ENCODE results near the gene BRI3. TPM values are rescaled to one million over a fixed set of nuclear protein-coding genes. Genes with fewer than 3 reads are reported as not detected.
A peak's percentile ranks its signal among the peaks of the same experiment; 100 is the strongest.

BRI3 gene
- total RNA-seq, 2 donors from 2014 or later: 48.2 to 52.6 TPM

- Mint-ChIP-seq H3K4me3 (no peak overlapping the region), H3K9me3 (no peaks in the 10 kb centered on the region), H3K27ac (no peak overlapping the region), H3K36me3 (ENCODE audit: low read depth) (peaks cover 13% of the 10 kb centered on the region), H3K27me3 (no peaks in the 10 kb centered on the region), H3K4me1 (peaks cover 6% of the 10 kb centered on the region)
- ATAC-seq (replicated peaks): no peak
Measured at GRCh38 chr7:98288064-98288823, 6.8 kb downstream of the BRI3 start.

GRCh38 chr7:98289333-98289875 is 7.9 kb downstream of the BRI3 start:
- peaks cover 15% of the 10 kb centered on the region for H3K36me3 Mint-ChIP-seq (ENCODE audit: low read depth)
- H3K27ac Mint-ChIP-seq: no peak overlapping the region
- H3K9me3 Mint-ChIP-seq: no peaks in the 10 kb centered on the region
- no peak overlapping the region for H3K4me3 Mint-ChIP-seq
- H3K4me1 Mint-ChIP-seq: peaks cover 5% of the 10 kb centered on the region
- no peak for ATAC-seq (replicated peaks)
- no peaks in the 10 kb centered on the region for H3K27me3 Mint-ChIP-seq

GRCh38 chr7:98291717-98292116 is 10.2 kb downstream of the BRI3 start:
- Mint-ChIP-seq H3K4me3 (no peak overlapping the region), H3K27ac (no peak overlapping the region), H3K4me1 (no peaks in the 10 kb centered on the region), H3K36me3 (ENCODE audit: low read depth) (peaks cover 15% of the 10 kb centered on the region), H3K9me3 (no peaks in the 10 kb centered on the region), H3K27me3 (no peaks in the 10 kb centered on the region)
- ATAC-seq (replicated peaks): no peak

GRCh38 chr7:98293265-98293664 is 11.8 kb downstream of the BRI3 start:
- peaks cover 15% of the 10 kb centered on the region for H3K36me3 Mint-ChIP-seq (ENCODE audit: low read depth)
- H3K27me3 Mint-ChIP-seq: no peaks in the 10 kb centered on the region
- no peaks in the 10 kb centered on the region for H3K9me3 Mint-ChIP-seq
- H3K27ac Mint-ChIP-seq: no peak overlapping the region
- H3K4me3 Mint-ChIP-seq: no peak overlapping the region
- H3K4me1 Mint-ChIP-seq: no peaks in the 10 kb centered on the region
- no peak for ATAC-seq (replicated peaks)

- H3K27ac Mint-ChIP-seq: no peak overlapping the region
- H3K4me1 Mint-ChIP-seq: no peaks in the 10 kb centered on the region
- H3K4me3 Mint-ChIP-seq: no peak overlapping the region
- no peaks in the 10 kb centered on the region for H3K9me3 Mint-ChIP-seq
- no peak for ATAC-seq (replicated peaks)
- H3K36me3 Mint-ChIP-seq (ENCODE audit: low read depth): peaks cover 15% of the 10 kb centered on the region
- H3K27me3 Mint-ChIP-seq: no peaks in the 10 kb centered on the region
Measured at GRCh38 chr7:98293746-98294145, 12.3 kb downstream of the BRI3 start.

GRCh38 chr7:98294326-98294725 is 12.8 kb downstream of the BRI3 start:
- H3K36me3 Mint-ChIP-seq (ENCODE audit: low read depth): peaks cover 15% of the 10 kb centered on the region
- no peaks in the 10 kb centered on the region for H3K4me1 Mint-ChIP-seq
- H3K27me3 Mint-ChIP-seq: no peaks in the 10 kb centered on the region
- ATAC-seq (replicated peaks): no peak
- H3K4me3 Mint-ChIP-seq: no peak overlapping the region
- H3K27ac Mint-ChIP-seq: no peak overlapping the region
- H3K9me3 Mint-ChIP-seq: no peaks in the 10 kb centered on the region

- Mint-ChIP-seq H3K36me3 (ENCODE audit: low read depth) (peaks cover 15% of the 10 kb centered on the region), H3K27me3 (no peaks in the 10 kb centered on the region), H3K4me1 (no peaks in the 10 kb centered on the region), H3K4me3 (no peak overlapping the region), H3K9me3 (no peaks in the 10 kb centered on the region), H3K27ac (no peak overlapping the region)
- peak; percentile 59 for ATAC-seq (replicated peaks)
Measured at GRCh38 chr7:98294798-98295382, 13.4 kb downstream of the BRI3 start.

- ATAC-seq (replicated peaks): no peak
- H3K27ac Mint-ChIP-seq: no peak overlapping the region
- H3K36me3 Mint-ChIP-seq (ENCODE audit: low read depth): peaks cover 15% of the 10 kb centered on the region
Measured at GRCh38 chr7:98295467-98296192, 14.1 kb downstream of the BRI3 start.

GRCh38 chr7:98296833-98297232 is 15.3 kb downstream of the BRI3 start:
- Mint-ChIP-seq H3K27me3 (no peaks in the 10 kb centered on the region), H3K9me3 (no peaks in the 10 kb centered on the region), H3K4me3 (no peak overlapping the region), H3K27ac (no peak overlapping the region), H3K4me1 (no peaks in the 10 kb centered on the region), H3K36me3 (ENCODE audit: low read depth) (peaks cover 15% of the 10 kb centered on the region)
- ATAC-seq (replicated peaks): no peak

More at GRCh38 chr7:98295467-98296192, 14.1 kb downstream of the BRI3 start:
- Mint-ChIP-seq H3K4me3 (no peak overlapping the region), H3K4me1 (no peaks in the 10 kb centered on the region), H3K9me3 (no peaks in the 10 kb centered on the region), H3K27me3 (no peaks in the 10 kb centered on the region)

- ATAC-seq (replicated peaks): no peak
- Mint-ChIP-seq H3K4me3 (no peak overlapping the region), H3K27me3 (no peaks in the 10 kb centered on the region), H3K9me3 (no peaks in the 10 kb centered on the region), H3K27ac (no peak overlapping the region), H3K4me1 (no peaks in the 10 kb centered on the region), H3K36me3 (ENCODE audit: low read depth) (peaks cover 7% of the 10 kb centered on the region)
Measured at GRCh38 chr7:98297626-98298286, 16.3 kb downstream of the BRI3 start.

- H3K36me3 Mint-ChIP-seq (ENCODE audit: low read depth): no peaks in the 10 kb centered on the region
- no peak overlapping the region for H3K4me3 Mint-ChIP-seq
- no peak overlapping the region for H3K27ac Mint-ChIP-seq
- H3K27me3 Mint-ChIP-seq: no peaks in the 10 kb centered on the region
- H3K9me3 Mint-ChIP-seq: no peaks in the 10 kb centered on the region
- H3K4me1 Mint-ChIP-seq: no peaks in the 10 kb centered on the region
- no peak for ATAC-seq (replicated peaks)
Measured at GRCh38 chr7:98300595-98301372, 19.3 kb downstream of the BRI3 start.

GRCh38 chr7:98301693-98302470 is 20.4 kb downstream of the BRI3 start:
- Mint-ChIP-seq H3K9me3 (no peaks in the 10 kb centered on the region), H3K36me3 (ENCODE audit: low read depth) (no peaks in the 10 kb centered on the region), H3K4me3 (no peak overlapping the region), H3K27me3 (no peaks in the 10 kb centered on the region), H3K4me1 (no peaks in the 10 kb centered on the region), H3K27ac (no peak overlapping the region)
- no peak for ATAC-seq (replicated peaks)

- H3K9me3 Mint-ChIP-seq: no peaks in the 10 kb centered on the region
- H3K4me1 Mint-ChIP-seq: no peaks in the 10 kb centered on the region
- ATAC-seq (replicated peaks): no peak
- H3K27ac Mint-ChIP-seq: no peak overlapping the region
- H3K36me3 Mint-ChIP-seq (ENCODE audit: low read depth): no peaks in the 10 kb centered on the region
- no peaks in the 10 kb centered on the region for H3K27me3 Mint-ChIP-seq
- H3K4me3 Mint-ChIP-seq: no peak overlapping the region
Measured at GRCh38 chr7:98303176-98303865, 21.8 kb downstream of the BRI3 start.

Measured in activated T-helper 17 cell treated with anti-CD3 and anti-CD28 coated beads, Interleukin-2, amount 50 U/mL, for 72 hours (primary cell).